ENCODE results near the gene HRK.
"Not testable (repeated sequence)": the region's sequence is repeated elsewhere in the genome, so short reads cannot be mapped to it uniquely, and the experiment has no call there.

Gene HRK

GRCh38 chr12:116820064-116820656 lies 61.1 kb downstream of the HRK start:
- no peak overlapping the region for H3K4me3 ChIP-seq (ENCODE audit: low read depth, low read length)
- TF ChIP-seq CTCF (IDR thresholded peaks at IDR 0.05; ENCODE audit: low read depth, low read length, missing control alignments), result no peak
- no peak for DNase-seq (ENCODE audit: low read depth)

- no peak for TF ChIP-seq CTCF (IDR thresholded peaks at IDR 0.05; ENCODE audit: low read depth, low read length, missing control alignments)
- peak; percentile 26 for DNase-seq (ENCODE audit: low read depth)
- peak overlapping the region; percentile 85 for H3K4me3 ChIP-seq (ENCODE audit: low read depth, low read length)
Observed at GRCh38 chr12:116818948-116819832, 62.1 kb downstream of the HRK start.

GRCh38 chr12:116818341-116818856 lies 62.8 kb downstream of the HRK start:
- H3K4me3 ChIP-seq (ENCODE audit: low read depth, low read length), result peak overlapping the region; percentile 85
- no peak for DNase-seq (ENCODE audit: low read depth)
- TF ChIP-seq CTCF (IDR thresholded peaks at IDR 0.05; ENCODE audit: low read depth, low read length, missing control alignments), result no peak

- not testable (repeated sequence) for DNase-seq (ENCODE audit: low read depth); H3K4me3 ChIP-seq (ENCODE audit: low read depth, low read length)
Observed at GRCh38 chr12:116814766-116815165, 66.5 kb downstream of the HRK start.

- no peak for TF ChIP-seq CTCF (IDR thresholded peaks at IDR 0.05; ENCODE audit: low read depth, low read length, missing control alignments)
- no peak for DNase-seq (ENCODE audit: low read depth)
- no peak overlapping the region for H3K4me3 ChIP-seq (ENCODE audit: low read depth, low read length)
Observed at GRCh38 chr12:116813271-116814041, 67.8 kb downstream of the HRK start.

GRCh38 chr12:116812238-116812637 lies 69.0 kb downstream of the HRK start:
- DNase-seq (ENCODE audit: low read depth), result no peak
- no peak overlapping the region for H3K4me3 ChIP-seq (ENCODE audit: low read depth, low read length)
- no peak for TF ChIP-seq CTCF (IDR thresholded peaks at IDR 0.05; ENCODE audit: low read depth, low read length, missing control alignments)

Measured in GM12864 (cell line).